Effector memory CD4-positive, alpha-beta T cell (primary cell): ENCODE measurements around the gene TMEM61.

Source experiments
- DNase-seq, 3 donors: peaks; one replicate each; pipeline ENCODE4 v3.0.0-alpha.2; 2020
- H3K27ac ChIP-seq: 2 replicates; pipeline ENCODE4 v1.7.0; 2013; ENCODE audit warnings: mild to moderate bottlenecking, low read length, moderate library complexity; ENCODE audit not compliant: insufficient read depth, poor library complexity, severe bottlenecking
- H3K27me3 ChIP-seq: replicated peaks from 2 replicates; pipeline ENCODE4 v1.7.0; 2013; ENCODE audit warnings: mild to moderate bottlenecking, low read length; ENCODE audit not compliant: insufficient read depth, control insufficient read depth, poor library complexity, severe bottlenecking
- H3K36me3 ChIP-seq: 2 replicates; pipeline ENCODE4 v1.7.0; 2013; ENCODE audit warnings: mild to moderate bottlenecking, low read length, moderate library complexity; ENCODE audit not compliant: control insufficient read depth, insufficient read depth
- H3K4me1 ChIP-seq: 2 replicates; pipeline ENCODE4 v1.7.0; 2013; ENCODE audit warnings: low read length, mild to moderate bottlenecking; ENCODE audit not compliant: control insufficient read depth, insufficient read depth, poor library complexity, severe bottlenecking
- H3K4me3 ChIP-seq: 2 replicates; pipeline ENCODE4 v1.7.0; 2013; ENCODE audit warnings: low read length, low read depth, mild to moderate bottlenecking; ENCODE audit not compliant: insufficient read depth, poor library complexity, severe bottlenecking
- H3K9me3 ChIP-seq: 2 replicates; pipeline ENCODE4 v1.7.0; 2013; ENCODE audit warnings: mild to moderate bottlenecking, low read length, moderate library complexity; ENCODE audit not compliant: control insufficient read depth

TMEM61 gene

DNA sequence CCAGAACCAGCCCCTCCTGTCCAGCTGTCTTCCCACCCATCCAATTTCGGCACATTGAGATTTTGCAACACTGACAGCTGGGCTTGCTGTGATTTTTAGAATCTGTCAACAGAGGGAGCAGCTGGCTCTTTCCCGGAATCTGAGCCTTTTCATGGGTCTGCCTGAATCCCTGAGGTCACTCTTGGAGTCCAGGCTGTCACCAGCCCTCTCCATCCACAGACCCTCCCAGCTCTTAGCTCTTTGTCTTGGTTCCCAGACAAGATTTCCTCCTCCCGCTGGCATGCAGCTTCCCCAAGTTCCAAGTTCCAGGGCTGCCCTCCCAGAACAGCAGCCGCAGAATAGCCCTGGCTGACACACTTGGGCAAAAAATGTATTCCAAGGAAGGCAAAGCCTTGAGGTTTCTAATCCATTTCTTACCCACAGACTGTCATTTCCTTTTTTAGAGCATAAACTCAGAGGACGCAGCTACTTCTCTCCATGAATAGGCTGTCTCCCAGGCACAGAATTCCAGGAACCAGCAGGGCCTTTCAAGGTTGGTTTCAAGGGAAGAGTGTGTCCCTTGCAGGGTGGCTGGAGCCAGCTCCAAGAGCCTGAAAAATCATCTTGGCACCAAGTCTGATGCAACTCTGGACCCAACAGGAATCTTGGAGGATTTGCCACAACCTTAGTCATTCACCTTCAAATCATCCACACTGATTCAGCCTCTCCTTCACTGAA lies 7.1 kb upstream of the TMEM61 start:
- no peaks in the 10 kb centered on the region for H3K36me3 ChIP-seq
- H3K4me3 ChIP-seq, result no peak overlapping the region
- no peak for DNase-seq
- no peak overlapping the region for H3K27ac ChIP-seq
- no peaks in the 10 kb centered on the region for H3K27me3 ChIP-seq
- no peaks in the 10 kb centered on the region for H3K9me3 ChIP-seq
- no peaks in the 10 kb centered on the region for H3K4me1 ChIP-seq

DNA sequence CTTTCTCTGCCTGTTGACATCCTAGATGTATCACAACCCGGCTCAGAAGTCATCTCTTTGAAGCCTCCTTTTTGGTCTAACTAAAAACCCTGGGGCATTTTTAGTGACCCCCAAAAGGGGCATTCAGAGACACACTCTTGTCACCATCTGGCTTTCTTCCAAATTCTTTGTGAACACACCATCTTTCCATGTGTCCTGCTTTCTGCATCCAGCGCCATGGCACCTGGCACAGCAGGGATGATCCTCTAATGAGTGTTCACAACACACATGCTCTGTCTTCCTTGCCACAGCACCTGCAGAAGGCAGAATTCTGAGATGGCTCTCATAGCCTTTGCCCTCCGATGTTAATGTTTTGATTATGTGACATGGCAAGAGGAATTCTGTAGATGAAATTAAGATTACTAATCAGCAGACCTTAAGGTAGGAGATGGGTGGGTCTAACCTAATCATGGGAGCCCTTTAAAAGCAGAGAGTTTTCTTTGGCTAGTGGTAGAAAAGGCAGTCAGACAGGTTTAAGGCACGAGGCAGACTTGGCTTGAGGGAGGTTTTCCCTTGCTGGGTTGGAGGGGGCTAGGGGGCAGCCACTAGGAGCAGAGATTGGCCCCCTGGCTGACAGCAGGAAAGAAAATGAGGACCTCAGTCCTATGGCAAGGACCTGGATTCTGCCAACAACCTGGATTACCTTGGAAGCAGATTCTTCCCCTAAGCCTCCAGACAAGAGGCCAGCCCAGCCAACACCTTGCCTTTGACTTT lies 4.9 kb upstream of the TMEM61 start:
- H3K4me1 ChIP-seq, result no peaks in the 10 kb centered on the region

DNA sequence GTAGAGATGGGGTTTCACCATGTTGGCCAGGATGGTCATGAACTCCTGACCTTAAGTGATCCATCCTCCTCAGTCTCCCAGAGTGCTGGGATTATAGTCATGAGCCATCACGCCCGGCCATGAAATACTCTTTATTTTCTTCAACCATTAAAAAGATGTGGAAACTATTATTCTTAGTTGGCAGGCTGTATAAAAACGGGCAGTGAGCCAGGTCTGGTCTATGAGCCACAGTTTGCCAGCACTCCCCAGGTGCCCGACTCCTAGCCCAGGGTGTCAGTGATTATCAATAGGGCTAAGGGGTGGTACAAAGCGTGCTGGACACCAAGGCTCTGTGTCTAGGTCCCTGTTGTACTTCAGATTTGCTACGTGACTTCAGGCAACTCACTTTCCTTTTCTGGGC lies 3.7 kb upstream of the TMEM61 start:
- H3K27me3 ChIP-seq, result no peaks in the 10 kb centered on the region
- DNase-seq, result no peak
- no peaks in the 10 kb centered on the region for H3K9me3 ChIP-seq
- no peaks in the 10 kb centered on the region for H3K4me1 ChIP-seq
- no peak overlapping the region for H3K4me3 ChIP-seq
- H3K36me3 ChIP-seq, result no peaks in the 10 kb centered on the region
- H3K27ac ChIP-seq, result no peak overlapping the region

More for the DNA sequence above, 4.9 kb upstream of the TMEM61 start:
- no peak for DNase-seq
- H3K9me3 ChIP-seq, result no peaks in the 10 kb centered on the region
- no peaks in the 10 kb centered on the region for H3K36me3 ChIP-seq
- H3K27ac ChIP-seq, result no peak overlapping the region
- H3K4me3 ChIP-seq, result no peak overlapping the region
- H3K27me3 ChIP-seq, result no peaks in the 10 kb centered on the region

DNA sequence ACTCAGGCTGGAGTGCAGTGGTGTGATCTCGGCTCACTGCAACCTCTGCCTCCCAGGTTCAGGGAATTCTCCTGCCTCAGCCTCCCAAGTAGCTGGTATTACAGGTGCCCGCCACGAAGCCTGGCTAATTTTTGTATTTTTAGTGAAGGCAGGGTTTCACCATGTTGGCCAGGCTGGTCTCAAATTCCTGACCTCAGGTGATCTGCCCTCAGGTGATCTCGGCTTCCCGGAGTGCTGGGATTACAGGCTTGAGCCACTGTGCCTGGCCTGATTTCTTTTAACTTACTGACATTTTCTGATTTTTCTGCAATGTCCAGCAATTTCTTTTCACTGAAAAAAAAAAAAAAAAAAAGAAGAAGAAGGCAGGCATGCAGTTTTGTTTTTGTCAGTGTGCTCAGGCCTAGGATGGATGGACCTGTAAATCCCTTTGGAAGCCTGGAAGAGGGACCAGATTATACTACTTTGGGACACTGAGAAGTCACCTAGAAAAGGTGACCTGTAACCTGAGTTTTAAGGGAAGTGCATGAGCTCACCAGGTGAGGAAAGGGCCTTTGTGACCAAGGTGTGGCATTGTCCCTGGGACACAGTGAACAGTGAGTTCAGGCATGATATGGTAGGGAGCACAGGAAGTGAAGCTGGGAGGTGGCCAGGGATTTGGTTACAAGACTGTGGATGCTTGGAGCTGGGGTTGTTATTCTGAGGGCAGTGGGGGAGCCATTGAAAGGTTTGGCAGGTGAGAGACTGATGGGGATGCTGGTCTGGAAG lies 2.7 kb upstream of the TMEM61 start:
- DNase-seq, result no peak
- peaks cover 5% of the 10 kb centered on the region for H3K27me3 ChIP-seq
- H3K4me1 ChIP-seq, result no peaks in the 10 kb centered on the region
- H3K36me3 ChIP-seq, result no peaks in the 10 kb centered on the region
- no peak overlapping the region for H3K27ac ChIP-seq
- no peak overlapping the region for H3K4me3 ChIP-seq
- no peaks in the 10 kb centered on the region for H3K9me3 ChIP-seq

DNA sequence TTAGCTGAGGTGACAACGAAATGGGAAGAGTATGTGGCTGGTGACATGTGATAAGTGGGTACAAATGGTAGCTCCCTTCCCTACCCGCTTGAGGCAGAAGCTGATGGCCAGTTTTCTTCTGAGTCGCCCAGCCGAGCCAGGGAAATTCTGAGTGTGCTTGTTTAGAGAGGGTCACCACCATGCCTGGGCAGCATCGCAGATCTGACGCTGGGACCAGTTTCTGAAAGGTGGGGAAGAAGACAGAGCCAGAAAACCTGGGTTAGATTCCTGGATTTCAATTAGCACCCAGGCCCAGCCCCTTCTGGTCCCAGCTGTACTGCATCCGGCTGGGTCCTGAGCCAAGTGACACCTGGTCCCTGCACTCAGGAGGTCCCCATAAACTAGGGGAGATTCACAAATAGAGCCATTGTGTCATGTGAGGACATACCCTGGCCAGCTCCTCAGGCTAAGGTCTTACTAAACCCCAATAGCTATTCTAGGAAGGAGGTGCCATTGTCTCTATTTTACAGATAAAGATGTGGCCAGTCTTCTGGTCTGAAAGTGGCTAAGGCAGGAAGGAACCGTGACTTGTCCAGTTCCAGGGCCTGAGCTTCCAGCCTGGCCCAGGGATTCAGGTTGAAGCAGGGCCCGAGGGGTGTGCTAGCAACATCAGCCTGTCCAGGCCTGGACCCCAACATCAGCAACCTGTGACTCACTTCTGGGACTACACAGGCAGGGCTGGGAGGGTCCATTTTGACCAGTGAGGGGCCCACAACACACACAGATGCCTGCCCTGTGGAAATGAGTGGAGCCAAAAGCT lies 1.7 kb upstream of the TMEM61 start:
- Histone ChIP-seq H3K4me1 (no peaks in the 10 kb centered on the region), H3K36me3 (no peaks in the 10 kb centered on the region), H3K27me3 (peaks cover 5% of the 10 kb centered on the region), H3K27ac (no peak overlapping the region), H3K4me3 (no peak overlapping the region), H3K9me3 (no peaks in the 10 kb centered on the region)
- no peak for DNase-seq

DNA sequence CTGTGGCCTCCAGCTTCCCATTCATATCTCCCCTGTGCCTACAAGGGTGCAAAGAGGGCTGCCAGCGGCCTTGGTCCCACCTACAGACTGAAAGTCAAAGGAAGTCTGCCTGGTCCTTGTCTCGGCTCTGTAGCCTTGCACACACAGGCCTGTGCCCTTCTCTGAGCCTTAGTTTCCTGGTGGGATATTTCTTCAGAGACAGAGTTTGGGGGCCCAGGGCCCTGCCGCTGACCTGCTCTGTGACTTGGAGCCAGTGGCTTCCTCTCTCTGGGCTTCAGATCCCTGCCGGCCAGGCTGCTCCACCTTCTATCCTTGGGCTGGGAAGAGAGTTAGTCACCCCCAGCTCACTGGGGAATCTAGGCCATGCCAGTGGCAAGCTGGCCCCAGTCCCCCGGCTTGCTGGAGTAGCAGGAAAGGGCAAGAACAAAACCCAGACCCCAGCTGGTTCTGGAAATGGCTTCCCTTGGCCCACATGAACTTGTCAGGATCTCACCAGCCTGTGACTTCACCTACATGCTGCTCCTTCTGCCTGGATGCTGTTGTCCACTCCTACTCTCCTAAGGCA lies 1.0 kb upstream of the TMEM61 start:
- Histone ChIP-seq H3K4me3 (no peak overlapping the region), H3K4me1 (no peaks in the 10 kb centered on the region), H3K9me3 (no peaks in the 10 kb centered on the region), H3K36me3 (no peaks in the 10 kb centered on the region), H3K27me3 (peaks cover 5% of the 10 kb centered on the region), H3K27ac (no peak overlapping the region)
- DNase-seq, result no peak

DNA sequence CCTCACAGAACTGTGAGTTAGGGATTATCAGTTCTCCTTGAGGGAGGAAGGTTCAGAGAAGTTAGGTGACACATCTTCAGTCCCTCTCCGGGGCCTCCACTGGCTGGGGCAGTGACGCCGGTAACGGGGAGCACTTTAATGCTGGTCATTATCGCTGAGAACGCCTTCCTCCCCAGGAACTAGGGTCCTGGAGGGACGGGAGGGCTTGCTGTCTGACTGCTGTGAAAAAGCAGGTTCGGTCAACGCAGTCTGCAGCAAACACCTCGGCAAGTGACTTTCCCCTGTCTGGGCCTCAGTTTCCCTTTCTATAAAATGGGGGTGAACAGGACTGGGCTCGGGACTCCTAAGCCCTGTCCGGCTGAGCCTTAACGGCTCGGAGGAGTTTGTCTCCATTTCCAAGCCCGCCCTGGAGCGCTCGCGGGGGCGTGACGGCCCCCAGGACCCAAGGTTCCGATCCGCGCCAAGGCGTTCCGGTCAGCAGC lies 341 bp upstream of the TMEM61 start:
- Histone ChIP-seq H3K36me3 (no peaks in the 10 kb centered on the region), H3K4me3 (no peak overlapping the region), H3K4me1 (no peaks in the 10 kb centered on the region), H3K9me3 (no peaks in the 10 kb centered on the region), H3K27me3 (peaks cover 5% of the 10 kb centered on the region), H3K27ac (no peak overlapping the region)
- DNase-seq, result no peak

DNA sequence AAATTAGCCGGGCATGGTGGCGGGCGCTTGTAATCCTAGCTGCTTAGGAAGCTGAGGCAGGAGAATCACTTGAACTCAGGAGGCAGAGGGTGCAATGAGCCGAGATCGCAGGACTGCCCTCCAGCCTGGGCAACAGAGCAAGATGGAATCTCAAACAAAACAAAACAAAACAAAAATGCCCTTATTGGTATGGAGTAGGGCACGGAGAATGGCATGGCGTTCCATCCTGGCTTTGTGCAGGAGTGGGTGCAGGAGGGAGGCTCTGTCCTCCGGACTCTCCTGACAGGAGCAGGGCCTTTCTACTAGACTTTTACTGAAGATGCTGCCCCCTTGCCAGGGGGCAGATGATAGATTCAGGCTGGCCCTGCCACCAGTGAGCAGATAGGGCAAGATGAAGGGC lies 1.0 kb downstream of the TMEM61 start:
- no peaks in the 10 kb centered on the region for H3K4me1 ChIP-seq
- DNase-seq, result no peak
- H3K27me3 ChIP-seq, result peaks cover 5% of the 10 kb centered on the region
- no peak overlapping the region for H3K27ac ChIP-seq
- H3K4me3 ChIP-seq, result no peak overlapping the region
- H3K36me3 ChIP-seq, result no peaks in the 10 kb centered on the region
- H3K9me3 ChIP-seq, result no peaks in the 10 kb centered on the region

DNA sequence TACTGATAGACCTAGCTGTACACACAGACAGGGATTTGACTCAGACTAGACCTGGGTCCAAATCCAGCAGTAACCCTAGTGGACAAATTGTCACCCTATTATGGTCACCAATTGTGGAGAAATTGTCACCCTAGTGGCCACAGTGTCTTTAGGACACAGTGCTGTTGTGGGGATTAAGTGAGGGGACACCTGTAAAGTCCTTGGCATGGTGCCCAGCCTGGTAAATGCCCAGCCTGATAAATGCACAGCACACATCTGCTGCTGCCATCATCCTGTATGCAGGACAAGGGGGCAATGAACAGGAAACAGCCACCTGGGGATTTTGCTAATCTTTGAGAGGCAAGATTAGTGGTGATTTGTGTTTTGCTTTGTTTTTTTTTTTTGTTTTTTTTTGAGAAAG lies 2.3 kb downstream of the TMEM61 start:
- Histone ChIP-seq H3K4me1 (no peaks in the 10 kb centered on the region), H3K9me3 (no peaks in the 10 kb centered on the region), H3K27ac (no peak overlapping the region), H3K27me3 (peaks cover 5% of the 10 kb centered on the region), H3K4me3 (no peak overlapping the region), H3K36me3 (no peaks in the 10 kb centered on the region)
- no peak for DNase-seq
